Stimulated activated CD8-positive, alpha-beta memory T cell treated with anti-CD3 and anti-CD28 coated beads, Interleukin-12 subunit alpha, Interleukin-12 subunit beta, amount 100 ng/mL, for 1 hour (primary cell): ENCODE data around the gene OSCAR.

Experiments used
- DNase-seq: peaks from one replicate; pipeline ENCODE4 v3.0.0-alpha.2; 2020; ENCODE audit warnings: low read depth

OSCAR gene

GRCh38 chr19:54094426-54095000 is 6.1 kb downstream of the OSCAR start:
- DNase-seq: no peak

DNA sequence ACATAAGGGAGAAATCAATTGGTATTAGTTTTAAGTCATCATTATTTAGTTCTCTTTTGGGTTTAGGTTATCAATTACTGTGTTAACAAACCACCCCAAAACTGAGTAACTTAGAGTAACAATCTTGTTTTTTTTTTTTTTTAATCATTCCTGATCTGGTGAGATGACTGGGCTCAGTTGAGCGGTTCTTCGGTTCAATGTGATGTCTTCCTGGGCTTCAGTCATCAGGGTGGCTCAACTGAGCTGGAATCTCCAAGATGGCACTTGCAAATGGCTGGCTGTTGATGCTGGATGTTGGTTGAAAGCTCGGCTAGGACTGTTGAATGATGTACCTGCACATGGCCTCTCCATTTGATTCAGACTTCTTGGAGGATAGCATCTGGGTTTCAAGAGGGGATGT is 16.2 kb downstream of the OSCAR start:
- DNase-seq: no peak

- DNase-seq: no peak
Measured at GRCh38 chr19:54081032-54081431, 19.6 kb downstream of the OSCAR start, which contains the start of gene TARM1. Gene TARM1, minus strand, starts transcription at chr19:54081365. Its CDS starts 25 bp downstream, at chr19:54081340.

- DNase-seq: no peak
Measured at GRCh38 chr19:54077334-54077733, 23.3 kb downstream of the OSCAR start.

DNA sequence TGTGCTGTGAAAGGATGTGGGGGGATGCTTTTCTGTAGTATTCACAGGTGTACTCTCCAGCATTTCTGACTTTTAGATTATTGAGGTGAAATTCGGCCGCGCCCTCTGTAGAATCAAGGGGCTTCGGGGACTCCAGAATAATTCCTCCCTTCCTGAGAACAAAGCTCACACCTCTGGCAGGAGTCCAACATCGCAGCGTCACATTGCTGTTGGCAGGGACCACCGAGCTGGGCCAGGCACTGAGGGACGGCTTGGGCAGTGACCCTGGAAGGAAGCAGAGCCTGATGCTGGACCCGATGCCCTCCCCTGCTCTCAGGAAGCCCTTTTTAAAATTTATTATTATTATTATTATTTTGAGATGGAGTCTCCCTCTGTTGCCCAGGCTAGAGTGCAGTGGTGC is 25.8 kb downstream of the OSCAR start:
- DNase-seq: no peak

DNA sequence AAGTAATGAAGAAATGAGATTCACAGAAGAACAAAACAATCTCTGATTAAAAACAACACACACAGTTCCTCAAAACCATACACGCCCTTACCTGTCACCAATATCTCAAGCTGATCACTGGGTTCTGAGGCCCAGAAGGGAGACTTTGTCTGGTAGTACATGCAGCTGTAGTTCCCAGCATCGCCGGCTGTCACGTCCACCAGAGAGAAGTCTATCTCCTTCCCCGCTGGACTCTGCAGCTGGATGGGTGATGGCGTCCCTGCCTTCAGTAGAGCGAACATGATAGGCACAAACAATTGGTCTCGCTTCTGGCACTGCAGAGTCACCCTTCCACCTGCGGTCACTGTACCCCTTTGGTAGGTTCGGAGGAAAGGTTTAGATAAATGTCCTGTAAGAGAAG is 26.8 kb downstream of the OSCAR start:
- no peak for DNase-seq

GRCh38 chr19:54069470-54069869 is 31.1 kb downstream of the OSCAR start:
- DNase-seq: no peak

GRCh38 chr19:54063350-54064116 is 37.1 kb downstream of the OSCAR start, which contains the start of gene VSTM1:
Gene VSTM1, minus strand, starts transcription at chr19:54063897. Its CDS starts 120 bp downstream, at chr19:54063777.
- no peak for DNase-seq

- no peak for DNase-seq
Measured at GRCh38 chr19:54062643-54063042, 38.0 kb downstream of the OSCAR start.

DNA sequence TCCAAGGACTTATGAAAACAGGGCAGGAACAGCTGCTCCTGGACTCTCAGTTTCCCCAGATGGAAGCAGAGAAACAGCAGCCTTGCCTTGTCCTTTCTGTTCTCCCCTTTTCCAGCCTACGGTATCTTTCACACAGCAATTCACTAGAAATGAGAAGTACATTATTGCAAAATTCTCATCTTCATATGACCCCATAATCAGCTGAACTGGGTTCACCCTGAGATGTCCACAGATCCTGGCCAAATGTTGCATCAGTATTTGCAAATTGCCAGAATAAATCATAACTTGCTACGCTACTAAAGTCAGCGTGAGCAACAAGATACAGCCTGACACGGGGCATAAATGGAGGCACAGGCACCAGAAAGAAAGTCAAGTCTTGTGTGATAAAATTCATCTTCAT is 53.0 kb downstream of the OSCAR start:
- DNase-seq: no peak

DNA sequence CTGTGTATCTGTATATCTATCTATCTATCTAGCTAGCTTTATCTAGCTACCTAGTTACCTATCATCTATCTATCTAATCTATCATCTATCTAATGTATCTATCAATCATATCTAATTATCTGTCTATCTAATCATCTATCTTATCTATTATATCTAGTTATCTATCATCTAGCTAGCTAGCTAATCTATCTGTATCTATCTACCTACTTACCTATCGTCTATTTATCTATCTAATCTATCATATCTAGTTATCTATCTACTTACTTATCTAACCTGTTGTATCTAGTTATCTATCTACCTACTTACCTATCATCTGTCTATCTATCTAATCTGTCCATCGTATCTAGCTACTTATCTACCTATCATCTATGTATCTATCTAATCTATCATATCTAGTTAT is 54.8 kb downstream of the OSCAR start:
- DNase-seq: no peak
